HUES64 (cell line): Measurements from ENCODE around the gene PPP4R1.

Experiments used
- H3K27ac ChIP-seq: 2 replicates; pipeline ENCODE4 v1.7.0; 2013; ENCODE audit warnings: low read depth, low read length, inconsistent platforms
- H3K27me3 ChIP-seq: 2 replicates; pipeline ENCODE4 v1.6.1; 2013; ENCODE audit warnings: mild to moderate bottlenecking, low read length; ENCODE audit not compliant: insufficient read depth
- H3K36me3 ChIP-seq: 2 replicates; pipeline ENCODE4 v1.6.1; 2013; ENCODE audit warnings: mild to moderate bottlenecking, low read length; ENCODE audit not compliant: insufficient read depth
- H3K4me1 ChIP-seq: 2 replicates; pipeline ENCODE4 v1.6.1; 2013; ENCODE audit warnings: mild to moderate bottlenecking, low read length, moderate library complexity; ENCODE audit not compliant: insufficient read depth
- H3K4me3 ChIP-seq: 2 replicates; pipeline ENCODE4 v1.5.1; 2013; ENCODE audit warnings: mild to moderate bottlenecking, low read length, moderate library complexity
- H3K9ac ChIP-seq: 2 replicates; pipeline ENCODE4 v1.6.1; 2013; ENCODE audit warnings: mild to moderate bottlenecking, low read depth, low read length
- H3K9me3 ChIP-seq: 2 replicates; pipeline ENCODE4 v1.6.1; 2013; ENCODE audit warnings: low read depth, low read length; ENCODE audit not compliant: insufficient read depth
- WGBS: fragments of 150-250, 120-280 bp; methylation state at CpG from one replicate; pipeline ENCODE4 v1.1.7; 2013; ENCODE audit warnings: missing lambda C conversion rate; 5-methylcytosine and 5-hydroxymethylcytosine counted together

Gene PPP4R1

DNA sequence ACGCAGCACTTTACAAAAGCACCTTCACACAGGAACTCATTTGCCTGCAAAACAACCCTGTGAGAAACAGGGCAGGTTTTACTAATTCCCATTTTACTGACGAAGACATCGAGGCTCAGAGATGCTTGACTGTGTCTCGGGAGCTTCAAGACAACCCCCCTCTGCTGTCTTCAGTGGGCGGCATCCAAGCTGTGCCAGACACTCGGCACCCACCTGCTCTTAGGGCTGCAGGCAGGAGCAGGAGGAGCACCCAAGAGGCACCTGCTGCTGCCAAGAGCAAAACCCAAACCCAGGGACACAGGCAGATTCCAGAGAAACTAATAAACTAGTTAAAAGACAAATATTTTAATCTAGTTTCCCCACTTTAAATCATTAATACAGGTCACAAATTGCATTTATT lies 67.9 kb downstream of the PPP4R1 start:
- H3K4me1 ChIP-seq: no peaks in the 10 kb centered on the region
- no peak overlapping the region for H3K9ac ChIP-seq
- H3K9me3 ChIP-seq: no peaks in the 10 kb centered on the region
- 81% methylated on average over 6 of the region's 6 CpGs for WGBS
- H3K27me3 ChIP-seq: no peaks in the 10 kb centered on the region
- H3K27ac ChIP-seq: no peak overlapping the region
- peaks cover 60% of the 10 kb centered on the region for H3K36me3 ChIP-seq
- no peak overlapping the region for H3K4me3 ChIP-seq

DNA sequence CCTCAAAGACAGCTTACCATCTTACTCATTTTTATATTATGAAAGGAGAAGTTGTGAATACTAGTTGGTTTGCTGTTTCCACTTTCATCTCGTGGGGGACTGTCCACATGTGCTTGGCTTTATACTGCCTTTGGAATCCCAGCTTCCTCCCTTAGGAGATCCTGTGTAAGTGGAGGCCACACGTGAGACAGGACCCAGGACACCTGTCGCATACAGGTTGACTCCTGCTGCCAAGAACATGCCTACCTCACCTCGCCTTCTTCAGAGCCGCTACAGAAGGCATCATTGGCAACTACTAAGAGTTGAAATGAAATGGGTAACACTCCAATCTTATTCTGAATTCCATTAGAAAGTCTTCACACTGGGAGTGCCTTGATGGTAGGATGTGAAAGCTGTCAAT lies 69.3 kb downstream of the PPP4R1 start:
- Histone ChIP-seq H3K27me3 (no peaks in the 10 kb centered on the region), H3K36me3 (peaks cover 46% of the 10 kb centered on the region), H3K27ac (no peak overlapping the region), H3K9me3 (no peaks in the 10 kb centered on the region), H3K4me3 (no peak overlapping the region), H3K9ac (no peak overlapping the region), H3K4me1 (no peaks in the 10 kb centered on the region; the same call in 1 of the 2 replicates)
- 93% methylated on average over 5 of the region's 5 CpGs for WGBS

- H3K27ac ChIP-seq: no peak overlapping the region
- H3K4me3 ChIP-seq: no peak overlapping the region
- 85% methylated on average over 4 of the region's 4 CpGs for WGBS
- no peaks in the 10 kb centered on the region for H3K27me3 ChIP-seq
- no peaks in the 10 kb centered on the region for H3K9me3 ChIP-seq
- no peaks in the 10 kb centered on the region; the same call in 1 of the 2 replicates for H3K4me1 ChIP-seq
- no peak overlapping the region for H3K9ac ChIP-seq
- H3K36me3 ChIP-seq: peaks cover 26% of the 10 kb centered on the region
Measured at GRCh38 chr18:9542924-9543323, 71.4 kb downstream of the PPP4R1 start.

DNA sequence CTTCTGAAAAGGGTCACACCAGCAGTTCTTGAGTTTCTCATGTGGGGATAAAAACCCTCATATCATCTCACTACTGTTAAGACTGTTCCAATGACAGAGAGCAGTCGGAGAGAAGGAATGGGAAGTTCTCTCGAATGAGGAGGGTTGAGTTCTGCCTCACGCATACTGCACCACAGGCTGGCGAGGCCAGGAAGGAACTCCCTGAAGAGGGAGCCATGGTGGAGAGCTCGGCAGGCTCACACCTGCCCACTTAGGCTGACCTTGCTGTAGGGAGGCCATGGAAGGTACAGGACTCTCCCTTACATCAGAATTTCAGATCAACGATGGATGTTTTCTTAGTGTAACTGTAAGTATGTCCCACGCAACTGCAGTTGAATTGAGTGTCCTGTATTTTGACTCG lies 74.4 kb downstream of the PPP4R1 start:
- Histone ChIP-seq H3K9ac (no peak overlapping the region), H3K9me3 (no peaks in the 10 kb centered on the region), H3K36me3 (peaks cover 24% of the 10 kb centered on the region), H3K4me1 (no peaks in the 10 kb centered on the region; the same call in 1 of the 2 replicates), H3K27me3 (no peaks in the 10 kb centered on the region), H3K27ac (no peak overlapping the region), H3K4me3 (no peak overlapping the region)
- 87% methylated on average over 8 of the region's 8 CpGs for WGBS

DNA sequence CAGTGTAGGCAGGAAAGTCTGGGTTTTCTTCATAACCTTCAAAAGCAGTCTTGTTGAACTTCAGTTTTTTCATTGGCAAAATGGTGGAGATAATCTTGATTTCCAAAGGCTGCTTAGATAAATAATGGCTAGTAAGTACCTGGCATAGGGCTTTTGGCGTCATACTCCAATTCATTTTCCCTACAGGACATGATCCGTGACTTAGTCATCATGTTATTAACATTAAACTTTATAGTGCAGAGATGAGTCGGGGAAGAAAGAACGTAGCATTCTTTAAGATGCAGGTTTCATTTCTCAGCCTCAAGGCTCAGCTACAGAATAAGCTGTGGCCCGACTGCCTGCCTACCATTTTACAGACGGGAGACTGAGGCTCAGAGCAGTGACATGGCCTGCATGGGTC lies 75.1 kb downstream of the PPP4R1 start:
- 96% methylated on average over 6 of the region's 6 CpGs for WGBS

GRCh38 chr18:9537677-9538076 lies 76.7 kb downstream of the PPP4R1 start:
- H3K4me1 ChIP-seq: no peaks in the 10 kb centered on the region; the same call in 1 of the 2 replicates
- H3K9ac ChIP-seq: no peak overlapping the region
- no peaks in the 10 kb centered on the region for H3K9me3 ChIP-seq
- 92% methylated on average over 6 of the region's 6 CpGs for WGBS
- H3K27me3 ChIP-seq: no peaks in the 10 kb centered on the region
- H3K36me3 ChIP-seq: peaks cover 45% of the 10 kb centered on the region
- H3K4me3 ChIP-seq: no peak overlapping the region
- H3K27ac ChIP-seq: no peak overlapping the region

More for the DNA sequence above, 75.1 kb downstream of the PPP4R1 start:
- Histone ChIP-seq H3K9ac (no peak overlapping the region), H3K27ac (no peak overlapping the region), H3K9me3 (no peaks in the 10 kb centered on the region), H3K4me3 (no peak overlapping the region), H3K4me1 (no peaks in the 10 kb centered on the region; the same call in 1 of the 2 replicates), H3K36me3 (peaks cover 29% of the 10 kb centered on the region), H3K27me3 (no peaks in the 10 kb centered on the region)

- 95% methylated on average over 15 of the region's 24 CpGs for WGBS
- Histone ChIP-seq H3K36me3 (peaks cover 50% of the 10 kb centered on the region), H3K27me3 (no peaks in the 10 kb centered on the region), H3K9me3 (no peaks in the 10 kb centered on the region), H3K9ac (no peak overlapping the region), H3K4me1 (no peaks in the 10 kb centered on the region; the same call in 1 of the 2 replicates), H3K4me3 (no peak overlapping the region), H3K27ac (no peak overlapping the region)
Measured at GRCh38 chr18:9536354-9537152, 77.8 kb downstream of the PPP4R1 start.

GRCh38 chr18:9535430-9535991 lies 78.8 kb downstream of the PPP4R1 start:
- 95% methylated on average over 27 of the region's 27 CpGs for WGBS
- H3K27ac ChIP-seq: no peak overlapping the region

DNA sequence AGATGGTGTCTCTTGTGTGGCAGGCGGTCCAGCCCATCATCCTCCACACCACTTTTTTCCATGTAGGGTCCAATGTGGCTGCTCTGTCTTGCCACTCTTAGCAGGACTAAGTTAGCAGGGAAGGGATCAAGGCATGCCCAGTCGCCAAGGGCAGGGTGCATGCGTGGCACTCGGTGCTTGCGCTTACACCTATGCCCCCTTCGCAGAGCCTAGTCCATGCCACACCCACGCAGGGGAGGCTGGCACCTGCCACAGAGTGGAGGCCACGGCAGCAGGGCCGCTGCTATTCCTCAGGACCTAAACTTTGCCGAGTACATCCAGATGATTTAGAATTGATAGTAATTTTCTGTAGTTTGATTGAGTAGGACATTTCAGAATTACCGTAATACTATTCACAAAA lies 79.5 kb downstream of the PPP4R1 start:
- Histone ChIP-seq H3K36me3 (peaks cover 64% of the 10 kb centered on the region), H3K4me3 (no peak overlapping the region)
- WGBS: 90% methylated on average over 10 of the region's 11 CpGs

More at GRCh38 chr18:9535430-9535991, 78.8 kb downstream of the PPP4R1 start:
- Histone ChIP-seq H3K27me3 (no peaks in the 10 kb centered on the region), H3K9me3 (no peaks in the 10 kb centered on the region), H3K4me1 (no peaks in the 10 kb centered on the region), H3K4me3 (no peak overlapping the region), H3K9ac (no peak overlapping the region), H3K36me3 (peaks cover 59% of the 10 kb centered on the region)

DNA sequence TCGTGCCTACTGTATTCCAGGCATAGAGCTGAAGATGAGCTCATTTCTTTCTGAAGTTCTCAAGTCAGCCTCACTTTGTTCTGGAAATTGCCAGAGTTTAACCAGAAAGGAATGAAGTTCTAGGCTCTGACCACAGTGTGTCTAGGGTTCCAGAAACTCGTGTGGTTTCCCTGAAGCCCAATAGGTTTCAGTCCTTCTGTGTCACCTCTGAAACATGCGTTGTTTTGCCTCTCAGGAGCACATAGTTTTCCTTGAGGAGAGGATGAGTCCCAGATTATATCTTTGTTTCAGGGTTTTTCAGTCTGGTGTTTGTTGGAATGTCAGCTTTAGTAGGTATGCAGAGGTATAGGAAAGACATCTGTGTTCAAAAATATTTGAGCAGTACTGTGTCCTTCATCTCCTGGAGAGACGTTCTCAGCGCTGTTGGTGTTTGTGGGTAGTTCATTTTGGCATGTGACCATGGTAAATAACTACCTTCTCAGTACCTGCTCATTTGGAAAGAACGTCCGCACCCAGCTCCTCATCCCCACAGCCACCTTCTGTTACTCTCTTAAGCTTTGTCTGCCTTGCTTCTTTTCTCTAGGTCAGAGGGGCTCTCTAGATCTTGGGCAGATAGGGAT lies 82.5 kb downstream of the PPP4R1 start:
- Histone ChIP-seq H3K27me3 (no peaks in the 10 kb centered on the region), H3K9ac (no peak overlapping the region), H3K27ac (no peak overlapping the region), H3K36me3 (peaks cover 84% of the 10 kb centered on the region), H3K4me3 (no peak overlapping the region), H3K4me1 (no peaks in the 10 kb centered on the region), H3K9me3 (peaks cover 8% of the 10 kb centered on the region)
- WGBS: 94% methylated on average over 7 of the region's 7 CpGs

More for the DNA sequence above, 79.5 kb downstream of the PPP4R1 start:
- H3K27me3 ChIP-seq: no peaks in the 10 kb centered on the region
- no peak overlapping the region for H3K27ac ChIP-seq
- no peak overlapping the region for H3K9ac ChIP-seq
- no peaks in the 10 kb centered on the region for H3K4me1 ChIP-seq
- no peaks in the 10 kb centered on the region for H3K9me3 ChIP-seq
